Gastroesophageal sphincter (tissue), 3 donors: Measurements from ENCODE around the gene SLC25A6.

Experiments
- CTCF ChIP-seq, 4 experiments: fragments of 200-600 bp in 2 of 4; fragments of 450-650 bp in 2 of 4; sonication (generic) in 1 of 4; IDR thresholded peaks; one replicate each; pipeline ENCODE4 v1.5.1; 2017 to 2019; ENCODE audit warnings: antibody characterized with exemption in 4 of 4, mild to moderate bottlenecking in 2 of 4, moderate library complexity in 2 of 4
- EP300 ChIP-seq: sonication (generic); formaldehyde crosslinking; IDR thresholded peaks from one replicate; pipeline ENCODE4 v1.6.1; 2017; ENCODE audit warnings: antibody characterized with exemption, mild to moderate bottlenecking
- POLR2A ChIP-seq, 2 donors: fragments of 450-650 bp; IDR thresholded peaks; one replicate each; pipeline ENCODE4 v1.6.1; 2017; ENCODE audit warnings: antibody characterized with exemption in 2 of 2, mild to moderate bottlenecking in 2 of 2, moderate library complexity in 1 of 2
- POLR2AphosphoS5 ChIP-seq: sonication (generic); formaldehyde crosslinking; IDR thresholded peaks from one replicate; pipeline ENCODE4 v1.6.1; 2017; ENCODE audit warnings: antibody characterized with exemption

GRCh38 chrX:1394731-1395501 lies 3.0 kb upstream of the SLC25A6 start:
- TF ChIP-seq CTCF (IDR thresholded peaks at IDR 0.05) (no peak), POLR2AphosphoS5 (no peak), POLR2A (IDR thresholded peaks at IDR 0.05) (no peak), EP300 (no peak)
